Endothelial cell of umbilical vein (primary cell): Measurements from ENCODE around the gene MRPL12. TPM values are rescaled to one million over a fixed set of nuclear protein-coding genes. Genes with fewer than 3 reads are reported as not detected.

Source experiments
- BruUV-seq: library from RNA; stranded (reverse); fragments of 400-500 nt; replicated peaks from 2 replicates; lab custom pipeline; 2021; lab: Mats Ljungman, UMichigan
- CTCF ChIA-PET: fragments of 300-600, 350-600 bp; sonication (Branson Sonifier 250); formaldehyde crosslinking; loops from one replicate; lab custom pipeline; 2021; ENCODE audit warnings: antibody characterized with exemption, inconsistent platforms; lab: Charles Lee
- POLR2A ChIA-PET: fragments of 300-600, 350-600 bp; sonication (Branson Sonifier 250); formaldehyde crosslinking; loops from one replicate; lab custom pipeline; 2021; ENCODE audit warnings: antibody characterized with exemption, inconsistent platforms; lab: Charles Lee
- DNase-seq: peaks from one replicate; pipeline ENCODE4 v3.0.0-alpha.2; 2011; ENCODE audit warnings: low read depth, low spot score
- FAIRE-seq: peaks from 2 replicates; lab custom pipeline; 2011; peaks lifted over from hg19 to GRCh38; lab: Jason Lieb, UNC
- H2AFZ ChIP-seq: 2 replicates; pipeline ENCODE4 v1.6.0; 2012; ENCODE audit warnings: low read depth, low read length, control low read depth, inconsistent platforms
- H3K27ac ChIP-seq: 2 replicates; pipeline ENCODE4 v1.5.1; 2011; ENCODE audit warnings: low read depth, mild to moderate bottlenecking, control low read depth, low read length, moderate library complexity; ENCODE audit not compliant: insufficient read depth
- H3K27me3 ChIP-seq, 2 experiments: 2 replicates each; pipeline versions ENCODE4 v1.6.0 to v1.6.1; 2011; ENCODE audit warnings: low read length in 2 of 2, mixed read lengths in 1 of 2; ENCODE audit not compliant: control insufficient read depth in 2 of 2, insufficient read depth in 2 of 2
- H3K36me3 ChIP-seq, 2 experiments: 2 replicates in 1 of 2; 3 replicates in 1 of 2; pipeline ENCODE4 v1.5.1; 2011; ENCODE audit warnings: low read length in 2 of 2, mild to moderate bottlenecking in 1 of 2, moderate library complexity in 1 of 2; ENCODE audit not compliant: control insufficient read depth in 2 of 2, insufficient read depth in 2 of 2; ENCODE audit errors: extremely low read depth in 1 of 2
- H3K4me1 ChIP-seq: 3 replicates; pipeline ENCODE4 v1.5.1; 2011; ENCODE audit warnings: mild to moderate bottlenecking, low read length; ENCODE audit not compliant: control insufficient read depth, insufficient read depth; ENCODE audit errors: extremely low read depth
- H3K4me2 ChIP-seq: 2 replicates; pipeline ENCODE4 v1.6.1; 2011; ENCODE audit warnings: low read length, control low read depth, mixed read lengths; ENCODE audit not compliant: insufficient read depth
- H3K4me3 ChIP-seq, 3 experiments: fragments of 200-600 bp in 1 of 3; sonication (generic), shearing (Covaris generic) in 1 of 3; replicated peaks in 1 of 3; 2 replicates each; pipeline ENCODE4 v1.5.1; 2011 to 2016; ENCODE audit warnings: control low read depth in 3 of 3, low read length in 3 of 3, mild to moderate bottlenecking in 2 of 3, inconsistent platforms in 1 of 3, low read depth in 1 of 3, moderate library complexity in 1 of 3; ENCODE audit not compliant: insufficient read depth in 1 of 3
- H3K79me2 ChIP-seq: 2 replicates; pipeline ENCODE4 v1.6.0; 2012; ENCODE audit warnings: low read length, inconsistent platforms; ENCODE audit not compliant: control insufficient read depth, insufficient read depth
- H3K9ac ChIP-seq: replicated peaks from 2 replicates; pipeline ENCODE3; 2011; ENCODE audit warnings: low read length, control low read depth; ENCODE audit not compliant: insufficient read depth; ENCODE audit errors: extremely low read depth
- H3K9me1 ChIP-seq: replicated peaks from 3 replicates; pipeline ENCODE4 v1.6.0; 2011; ENCODE audit warnings: mild to moderate bottlenecking, low read length; ENCODE audit not compliant: control insufficient read depth, insufficient read depth; ENCODE audit errors: extremely low read depth
- H3K9me3 ChIP-seq: replicated peaks from 2 replicates; pipeline ENCODE4 v1.5.1; 2012; ENCODE audit warnings: low read length, inconsistent platforms; ENCODE audit not compliant: control insufficient read depth, insufficient read depth
- H4K20me1 ChIP-seq: replicated peaks from 2 replicates; pipeline ENCODE3; 2011; ENCODE audit warnings: mild to moderate bottlenecking, low read length; ENCODE audit not compliant: control insufficient read depth, insufficient read depth; ENCODE audit errors: extremely low read depth
- CTCF ChIP-seq, 2 donors: IDR thresholded peaks; 1 replicate in 1 of 2; 2 replicates in 1 of 2; pipeline ENCODE4 v1.5.1; 2011; ENCODE audit warnings: low read length in 2 of 2, mild to moderate bottlenecking in 2 of 2, moderate library complexity in 2 of 2, control low read depth in 1 of 2, inconsistent platforms in 1 of 2, low read depth in 1 of 2; ENCODE audit not compliant: insufficient read depth in 1 of 2; ENCODE audit errors: extremely low read depth in 1 of 2
- EZH2 ChIP-seq: IDR thresholded peaks from 2 replicates; pipeline ENCODE4 v1.6.1; 2012; ENCODE audit warnings: borderline replicate concordance, low read depth, mild to moderate bottlenecking, moderate library complexity, low read length, inconsistent platforms; ENCODE audit not compliant: severe bottlenecking
- FOS ChIP-seq: IDR thresholded peaks from 2 replicates; pipeline ENCODE4 v1.6.1; 2011; ENCODE audit warnings: mild to moderate bottlenecking, low read length, moderate library complexity, borderline replicate concordance; ENCODE audit not compliant: insufficient read depth
- GATA2 ChIP-seq: IDR thresholded peaks from 2 replicates; pipeline ENCODE4 v1.7.0; 2011; ENCODE audit warnings: low read depth, mild to moderate bottlenecking, moderate library complexity, mixed read lengths, low read length; ENCODE audit not compliant: insufficient read length, insufficient read depth
- JUN ChIP-seq: IDR thresholded peaks from 2 replicates; pipeline ENCODE4 v1.6.1; 2011; ENCODE audit warnings: borderline replicate concordance, low read depth; ENCODE audit not compliant: insufficient read length, insufficient read depth
- MAX ChIP-seq: IDR thresholded peaks from 2 replicates; pipeline ENCODE4 v1.6.1; 2011; ENCODE audit not compliant: insufficient read depth, insufficient read length
- MYC ChIP-seq: IDR thresholded peaks from one replicate; pipeline ENCODE4 v1.6.1; 2011; ENCODE audit warnings: mild to moderate bottlenecking, low read depth, low read length
- POLR2A ChIP-seq: IDR thresholded peaks from 2 replicates; pipeline ENCODE4 v1.6.1; 2012; ENCODE audit warnings: low read depth, mild to moderate bottlenecking, control low read depth, low read length
- POLR2AphosphoS5 ChIP-seq: IDR thresholded peaks from 2 replicates; pipeline ENCODE4 v1.6.1; 2012; ENCODE audit warnings: low read depth, mild to moderate bottlenecking, control low read depth, low read length, moderate library complexity; ENCODE audit not compliant: insufficient read depth
- dilution Hi-C: fragments of 300-500 bp; cut with MboI; formaldehyde crosslinking; loops from one replicate; pipeline ENCODE4 v1.15.0; 2019; ENCODE audit warnings: low sequenced_read_pairs; ENCODE audit not compliant: extremely low pct_ligation_motif_present
- intact Hi-C: fragments of 100-400 bp; cut with micrococcal nuclease; formaldehyde crosslinking; loops from one replicate; pipeline ENCODE4 v1.10.0; 2022
- polyA plus RNA-seq, 4 experiments: library from polyadenylated mRNA; depleted of rRNA in 3 of 4; stranded (reverse) in 3 of 4; unstranded in 1 of 4; fragments of >200 nt; gene quantifications; 2 replicates each; pipeline versions ENCODE4 v1.2.1 to v1.2.3, GENCODE V29; 2011 to 2012; ENCODE audit warnings: missing spikeins in 1 of 4
- total RNA-seq: library from RNA; stranded (reverse); gene quantifications from 2 replicates; pipeline ENCODE4 v1.2.3, GENCODE V29; 2021

Gene MRPL12
- total and polyA plus RNA-seq, 2 donors (not counting 3 experiments of a cell fraction or from before 2014, with no cell fraction given), result 91.9 to 99.9 TPM

GRCh38 chr17:81715107-81715871 lies 12.1 kb downstream of the MRPL12 start:
- H3K9me3 ChIP-seq, result no peaks in the 10 kb centered on the region
- H3K27me3 ChIP-seq, result no peaks in the 10 kb centered on the region
- TF ChIP-seq JUN (no peak), FOS (no peak), GATA2 (no peak), POLR2A (no peak), CTCF (IDR thresholded peaks at IDR 0.05; ENCODE audit: extremely low read depth in 1 of 2, insufficient read depth in 1 of 2, low read depth in 1 of 2, low read length in 2 of 2) (no peak), MYC (no peak), POLR2AphosphoS5 (no peak), MAX (no peak), EZH2 (no peak)
- H3K4me1 ChIP-seq, result peaks cover 18% of the 10 kb centered on the region
- H2AFZ ChIP-seq, result no peak overlapping the region
- BruUV-seq, result no TSS peak
- FAIRE-seq (no peak), DNase-seq (no peak)
- no peak overlapping the region for H3K9ac ChIP-seq
- POLR2A ChIA-PET, result no interaction called here
- dilution Hi-C loops (no loop called here), intact Hi-C loops (no loop called here)
- no peaks in the 10 kb centered on the region for H3K36me3 ChIP-seq
- H3K79me2 ChIP-seq, result no peaks in the 10 kb centered on the region
- H3K4me3 ChIP-seq, result no peak overlapping the region
- H4K20me1 ChIP-seq, result no peaks in the 10 kb centered on the region
- H3K9me1 ChIP-seq, result no peaks in the 10 kb centered on the region
- CTCF ChIA-PET, result interaction anchor here (1.7 kb wide), 1 partner anchor 10 kb away, joined by 5 read pairs; no protein-coding TSS in a partner anchor
- no peak overlapping the region for H3K4me2 ChIP-seq
- no peak overlapping the region for H3K27ac ChIP-seq
